ENCODE data around the gene BUD13.

BUD13 gene

DNA sequence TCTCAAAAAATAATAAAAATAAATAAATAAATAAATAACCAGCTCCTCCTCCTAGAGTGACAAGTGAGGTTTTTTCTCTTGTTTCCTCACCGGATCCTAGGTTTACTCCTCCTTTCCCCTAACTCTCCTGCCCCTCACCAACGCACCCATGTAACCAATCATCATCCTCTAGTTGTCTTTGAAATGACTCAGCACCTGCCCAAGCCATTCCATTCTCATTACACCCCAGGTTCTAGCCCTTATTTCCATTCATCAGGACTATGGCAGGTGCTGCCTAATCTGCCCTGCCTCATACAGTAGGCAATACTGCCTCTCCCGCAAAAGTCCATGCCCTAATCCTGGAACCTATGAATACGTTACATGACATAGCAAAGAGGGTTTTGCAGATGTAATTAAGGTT is 60.4 kb downstream of the BUD13 start:
- no peak for DNase-seq

DNA sequence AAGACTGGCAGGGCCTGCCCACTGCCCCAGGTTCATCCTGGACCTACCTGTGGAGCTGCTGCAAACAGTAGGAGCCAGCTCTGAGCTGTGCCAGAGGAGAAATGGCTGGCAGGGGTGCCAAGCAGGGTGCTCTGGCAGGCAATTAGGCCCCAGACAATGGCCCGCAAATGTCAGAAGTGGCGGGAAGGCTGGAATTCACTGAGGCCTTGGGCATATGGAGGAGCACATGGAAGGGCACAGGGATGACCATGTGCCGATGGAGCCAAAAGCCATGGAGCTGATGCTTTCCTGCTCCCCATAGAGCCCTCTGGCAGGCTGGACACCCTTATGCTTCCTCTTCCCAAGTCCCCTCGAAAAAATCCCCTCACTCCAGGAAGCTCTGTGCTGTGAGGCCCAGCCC is 62.0 kb downstream of the BUD13 start:
- no peak for DNase-seq

DNA sequence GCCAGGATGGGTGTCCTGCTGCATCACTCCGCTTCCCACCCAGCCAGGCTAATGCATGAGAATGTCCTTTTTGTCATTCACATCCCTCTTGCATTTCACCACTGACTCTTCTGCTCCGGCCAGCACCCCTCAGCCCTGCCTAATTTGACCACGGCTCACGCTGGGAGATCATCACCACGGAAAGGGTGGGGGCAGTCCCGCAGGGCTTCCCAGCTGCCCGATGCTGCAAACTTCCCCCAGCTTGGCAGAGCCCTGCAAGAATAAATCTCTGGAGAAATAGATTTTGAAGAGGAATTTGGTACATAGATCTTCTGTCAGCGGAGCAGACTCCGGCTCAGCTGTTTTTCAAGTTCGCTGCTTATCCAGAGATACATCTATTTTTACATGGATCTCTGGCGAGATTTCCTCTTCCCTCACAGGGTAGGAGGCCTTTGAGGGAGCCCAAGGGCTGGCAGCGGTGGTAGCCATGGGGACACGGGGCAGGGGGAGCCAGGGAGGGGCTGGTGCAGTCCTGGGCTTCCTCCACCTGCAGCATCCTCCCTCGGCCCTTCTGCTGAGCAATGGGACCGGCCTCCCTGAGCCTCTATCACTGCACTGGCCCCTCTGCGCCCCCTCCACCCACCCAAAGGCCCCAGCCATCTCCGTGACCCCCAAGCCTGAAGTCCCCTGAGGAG is 62.6 kb downstream of the BUD13 start:
- no peak for DNase-seq

DNA sequence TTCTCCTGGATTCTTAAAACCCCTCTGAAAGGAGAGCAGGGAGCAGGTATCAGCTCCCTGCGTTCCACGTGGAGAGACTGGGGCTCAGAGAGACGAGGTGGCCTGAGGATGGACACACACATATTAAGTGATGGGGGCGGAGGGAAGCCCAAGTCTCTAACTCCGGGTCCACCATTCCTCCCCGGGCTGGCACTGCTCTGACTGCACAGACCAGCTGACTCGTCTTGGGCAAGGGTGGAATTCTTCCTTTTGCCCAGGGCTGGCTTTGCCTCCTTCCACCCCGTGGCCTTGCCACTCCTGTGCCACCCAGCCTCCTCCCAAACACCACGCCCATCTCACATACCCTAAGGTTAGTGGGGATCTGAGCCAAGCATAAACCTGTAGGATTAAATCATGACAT is 65.0 kb downstream of the BUD13 start:
- DNase-seq, result no peak

DNA sequence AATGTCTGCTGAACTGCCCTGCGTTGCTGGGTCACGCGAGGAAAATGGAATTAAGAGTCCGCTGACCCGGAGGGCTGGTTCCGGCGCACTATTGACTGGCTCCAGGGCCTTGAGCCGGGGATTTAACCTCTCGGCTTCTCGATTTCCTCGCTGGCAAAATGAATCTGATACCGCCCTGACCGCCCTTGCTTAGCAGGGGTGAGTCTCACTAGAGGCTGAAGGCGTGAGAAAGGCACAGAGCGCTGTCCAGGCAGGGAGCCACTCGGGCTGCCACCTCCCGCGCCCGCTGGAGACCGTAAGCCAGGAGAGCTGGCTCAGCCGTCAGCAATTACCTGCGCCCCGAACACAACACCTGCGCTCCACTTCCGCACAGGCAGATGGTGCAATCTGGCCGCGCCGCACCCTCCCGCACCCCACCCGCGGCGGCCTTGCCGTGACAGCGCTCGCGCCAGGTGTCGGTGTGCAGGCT is 65.6 kb downstream of the BUD13 start:
- no peak for DNase-seq

DNA sequence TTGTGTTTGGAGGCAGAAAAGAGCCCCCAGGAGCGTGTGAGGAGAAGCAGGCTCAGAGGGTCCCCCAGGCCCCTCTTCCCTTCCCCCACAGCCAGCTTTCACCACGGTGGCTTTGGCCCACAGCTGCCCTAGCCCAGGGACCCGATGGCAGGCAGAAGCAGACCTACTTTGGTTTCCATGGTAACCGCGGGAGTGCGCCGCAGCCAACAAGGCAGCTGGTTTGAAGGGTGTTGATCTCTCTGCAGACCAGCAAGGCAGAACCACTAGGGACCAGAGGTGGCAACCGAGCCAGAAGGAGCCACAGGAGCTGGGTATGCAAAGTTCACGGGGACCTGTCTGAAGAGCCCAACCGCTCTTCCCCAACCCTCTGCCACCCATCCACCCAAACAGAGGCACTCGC is 69.4 kb downstream of the BUD13 start:
- no peak for DNase-seq

DNA sequence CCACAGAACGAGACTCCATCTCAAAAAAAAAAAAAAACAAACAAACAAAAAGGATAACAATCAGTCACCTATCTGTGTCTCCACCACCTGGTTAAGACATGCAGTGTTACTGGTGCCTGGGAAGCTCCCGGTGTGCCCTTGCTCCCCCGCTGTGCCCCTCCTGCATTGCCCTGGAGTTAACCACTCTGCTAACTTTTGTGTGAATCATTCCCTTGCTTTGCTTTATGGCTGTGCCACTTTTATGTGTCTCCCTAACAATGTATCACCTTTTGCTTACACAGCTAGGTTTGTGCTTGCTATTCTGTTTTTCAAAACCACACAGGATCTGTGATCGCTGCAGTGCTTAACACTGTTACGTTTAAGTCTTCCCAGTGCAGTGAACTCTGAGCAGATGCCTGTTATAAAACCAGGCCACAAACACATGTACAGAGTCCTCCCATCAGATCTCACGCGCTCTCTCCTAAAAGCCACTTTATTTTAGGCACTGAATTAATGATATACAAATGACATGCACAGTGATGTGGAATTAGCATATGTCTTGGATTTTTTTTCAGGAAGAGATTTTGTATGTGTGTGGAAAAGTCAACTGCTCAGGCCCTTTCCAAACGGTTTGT is 69.9 kb downstream of the BUD13 start:
- no peak for DNase-seq

DNA sequence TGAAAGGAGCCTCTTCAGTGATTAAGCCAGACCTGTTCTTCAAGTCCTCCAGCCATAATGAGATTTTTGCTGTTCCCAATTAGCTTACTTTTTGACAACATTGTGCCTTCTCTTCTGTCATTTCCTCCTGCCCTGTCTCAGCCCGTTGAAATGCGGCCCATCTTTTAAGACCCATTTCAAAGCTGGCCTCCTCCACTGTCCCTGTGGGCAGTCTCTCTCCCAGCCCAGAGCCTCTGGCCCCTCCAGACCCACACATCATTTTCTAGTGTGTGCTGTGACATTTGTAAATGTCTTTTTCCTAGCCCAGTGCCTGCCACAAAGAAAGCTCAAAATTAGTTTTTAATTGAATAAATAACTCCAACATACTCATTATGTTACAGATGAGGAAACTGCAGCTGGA is 70.9 kb downstream of the BUD13 start:
- no peak for DNase-seq

DNA sequence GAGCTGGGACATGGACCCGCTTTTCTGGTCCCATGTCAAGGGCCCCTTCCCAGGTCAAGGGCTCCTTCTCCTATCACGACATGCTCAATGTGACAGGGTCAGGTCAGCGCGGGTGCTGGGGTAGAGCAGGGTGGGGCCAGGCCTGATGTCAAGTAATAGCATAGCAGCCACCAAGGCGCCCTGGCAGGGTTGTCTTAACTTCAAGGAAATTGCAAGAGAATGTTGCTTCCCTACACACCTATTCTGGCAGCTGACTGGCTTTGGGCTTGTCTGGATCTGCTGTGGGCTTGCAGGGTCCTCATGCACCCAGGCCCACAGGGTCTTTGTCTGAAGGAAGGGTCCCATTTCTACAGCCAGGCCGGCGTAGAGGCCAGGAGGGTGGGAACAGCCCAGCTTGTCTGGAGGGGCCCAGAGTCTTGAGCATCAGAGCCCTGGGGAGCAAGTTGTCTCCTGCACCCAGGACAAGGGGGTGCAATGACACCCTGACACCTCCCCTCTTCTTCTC is 71.4 kb downstream of the BUD13 start:
- DNase-seq, result no peak

DNA sequence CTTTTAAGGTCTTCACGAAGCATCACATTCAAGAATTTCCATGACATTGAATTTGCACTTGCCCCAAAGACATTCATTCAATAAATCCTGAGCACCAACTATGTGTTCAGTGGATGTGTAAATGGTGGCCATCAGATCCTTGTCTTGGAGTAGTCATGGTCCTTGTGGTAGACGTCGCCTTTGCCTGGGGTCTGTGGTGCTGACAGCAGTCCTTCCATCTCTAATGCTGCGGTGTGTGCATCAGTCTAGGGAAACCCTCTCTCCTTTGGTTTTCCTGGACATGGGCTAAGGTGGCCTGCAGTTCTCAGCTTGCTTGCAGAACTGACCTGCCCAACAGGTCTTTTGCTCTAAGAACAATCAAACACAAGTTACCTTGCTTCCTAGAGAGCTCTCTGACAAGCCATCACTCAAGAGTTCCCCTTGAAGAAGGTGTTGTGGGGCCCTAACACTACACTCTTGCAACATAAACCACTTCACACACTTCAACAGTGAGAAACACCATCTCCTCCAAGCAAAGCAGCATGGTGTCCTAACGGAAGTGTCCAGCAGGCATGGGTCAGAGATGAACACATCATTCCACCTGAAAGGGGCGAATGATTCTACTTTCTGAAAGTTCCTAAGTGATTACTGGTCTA is 72.1 kb downstream of the BUD13 start:
- no peak for DNase-seq
